ENCODE results near the gene HHAT.

DNA sequence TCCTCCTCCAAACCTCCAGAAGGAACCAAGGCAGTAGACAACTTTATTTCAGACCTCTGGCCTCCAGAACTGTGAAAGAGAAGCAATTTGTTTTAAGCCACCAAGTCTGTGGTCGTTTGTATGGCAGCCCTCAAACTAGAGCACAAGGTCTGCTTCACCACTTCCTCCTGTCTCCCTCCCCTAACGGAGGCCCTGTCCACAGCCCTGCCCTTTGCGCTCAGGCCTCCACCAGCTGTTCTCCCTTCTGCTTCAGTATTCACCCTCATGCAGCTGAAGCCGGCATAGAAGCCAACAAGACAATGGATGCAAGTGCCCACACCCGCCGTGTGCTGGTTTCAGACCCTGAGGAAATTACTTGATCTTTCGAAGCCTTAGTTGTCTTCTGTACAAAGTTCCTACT lies 364.1 kb downstream of the HHAT start:
- TF ChIP-seq CTCF (IDR thresholded peaks at IDR 0.05): no peak
- no peak for TF ChIP-seq POLR2AphosphoS5 (IDR thresholded peaks at IDR 0.05)
- TF ChIP-seq EP300 (IDR thresholded peaks at IDR 0.05; ENCODE audit: low read depth): no peak

Measured in transverse colon (tissue), 4 donors.